NCI-H2171 (cell line): ENCODE data around the gene LRPPRC.

ENCODE experiments used
- DNase-seq: peaks from one replicate; lab custom pipeline; 2025; lab: John Stamatoyannopoulos, UW

Gene LRPPRC

DNA sequence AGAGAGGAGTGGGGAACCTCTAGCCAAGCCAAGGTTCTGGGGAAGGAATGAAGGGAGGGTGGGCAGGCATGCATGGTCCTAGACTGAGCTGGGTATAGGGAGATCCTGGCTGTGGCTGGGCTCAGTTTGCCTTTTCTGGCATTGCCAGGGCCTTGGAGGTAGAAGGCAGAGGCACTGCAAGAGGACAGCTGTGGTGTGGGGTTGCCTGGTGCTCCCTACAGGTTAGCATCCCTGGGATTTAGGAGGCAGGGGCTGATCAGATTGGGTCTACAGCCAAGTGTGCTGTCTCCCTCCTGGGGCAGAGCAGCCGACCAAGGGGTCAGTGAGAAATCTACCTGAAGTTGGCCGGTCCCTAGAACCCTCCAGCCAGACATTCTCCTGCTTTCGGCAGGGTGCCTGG lies 141.1 kb downstream of the LRPPRC start:
- DNase-seq: no peak

DNA sequence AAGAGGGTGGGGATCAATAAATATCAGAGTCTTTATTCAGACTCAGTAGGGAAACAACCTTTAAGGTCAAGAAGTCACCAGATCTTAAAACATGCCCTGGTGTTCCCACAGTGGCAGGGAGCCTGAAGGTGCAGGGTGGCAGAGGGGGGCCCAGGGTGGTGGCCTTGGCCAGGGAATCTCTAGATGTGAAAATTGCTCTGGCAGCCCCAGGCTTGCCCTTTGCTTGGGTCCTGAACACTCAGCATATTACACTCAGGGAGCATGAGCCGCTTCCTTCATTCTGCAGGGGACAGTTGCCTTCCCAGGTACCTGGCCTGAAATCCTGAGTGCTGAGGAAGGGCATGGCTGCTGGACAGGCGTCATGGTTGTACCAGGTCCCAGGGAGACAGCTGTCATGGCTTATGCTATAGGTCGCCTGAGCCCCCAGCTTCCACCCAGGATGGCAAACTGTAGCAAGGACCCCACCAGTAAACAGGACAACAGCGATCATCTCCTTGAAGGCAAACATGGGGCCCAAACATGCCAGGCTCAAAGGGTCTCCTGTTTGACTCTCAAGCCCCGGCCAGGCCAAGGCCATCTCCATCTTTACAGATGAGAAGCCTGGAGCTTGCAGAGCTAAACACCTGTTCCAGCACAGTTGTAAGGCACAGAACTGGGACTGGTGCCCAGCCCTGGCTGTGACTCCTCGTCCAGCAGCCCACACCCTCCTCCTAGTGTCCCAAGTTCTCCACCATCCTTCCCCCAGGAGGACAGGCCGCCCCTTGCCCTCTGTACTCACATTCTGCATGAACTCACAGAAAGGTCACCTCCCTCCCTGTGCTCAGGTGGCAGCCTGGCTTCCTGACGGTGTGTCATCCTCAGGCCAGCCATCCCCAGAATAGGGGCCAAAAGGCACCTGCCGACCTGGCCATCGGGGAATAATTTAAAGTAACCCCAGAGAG lies 142.4 kb downstream of the LRPPRC start:
- no peak for DNase-seq

- no peak for DNase-seq
These were observed 143.5 kb downstream of the LRPPRC start for GRCh38 chr2:43852196-43852730.

DNA sequence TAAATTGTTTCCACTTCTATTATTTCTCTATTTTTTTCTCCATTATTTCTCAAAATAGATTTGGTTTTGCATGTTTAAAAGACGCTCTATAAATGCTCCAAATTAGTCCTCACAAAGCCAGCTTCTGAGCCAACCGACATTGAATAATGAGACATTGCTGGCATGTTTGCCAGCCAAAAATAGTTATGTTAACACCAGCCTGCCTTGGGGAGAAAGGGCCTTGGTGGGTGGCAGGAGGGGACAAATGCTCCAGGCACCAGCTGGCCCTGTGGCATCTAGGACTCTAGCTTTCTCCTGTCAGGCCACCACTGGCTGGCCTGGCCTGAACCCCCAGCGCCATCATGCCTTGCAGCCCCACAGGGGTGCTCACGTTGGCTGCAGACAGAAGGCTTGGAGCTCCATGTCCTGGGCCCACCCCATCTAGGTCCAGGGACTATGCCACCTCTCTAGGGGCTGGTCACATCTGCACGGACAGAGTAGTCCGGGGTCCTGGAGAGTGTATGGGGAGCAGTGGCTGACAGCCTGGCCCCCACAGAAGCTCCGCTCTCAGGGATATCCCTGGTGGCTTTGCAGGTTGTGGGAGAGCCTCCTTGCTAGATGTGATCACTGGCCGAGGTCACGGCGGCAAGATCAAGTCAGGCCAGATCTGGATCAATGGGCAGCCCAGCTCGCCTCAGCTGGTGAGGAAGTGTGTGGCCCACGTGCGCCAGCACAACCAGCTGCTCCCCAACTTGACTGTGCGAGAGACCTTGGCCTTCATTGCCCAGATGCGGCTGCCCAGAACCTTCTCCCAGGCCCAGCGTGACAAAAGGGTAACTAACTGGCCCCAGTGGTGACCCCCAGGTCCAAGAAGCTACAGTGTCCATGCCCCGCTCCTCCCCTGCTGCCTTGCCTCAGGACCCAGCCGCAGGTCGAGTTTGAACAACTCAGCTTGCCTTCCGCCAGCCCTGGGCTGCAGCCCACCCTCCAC lies 144.5 kb downstream of the LRPPRC start:
- DNase-seq: no peak

DNA sequence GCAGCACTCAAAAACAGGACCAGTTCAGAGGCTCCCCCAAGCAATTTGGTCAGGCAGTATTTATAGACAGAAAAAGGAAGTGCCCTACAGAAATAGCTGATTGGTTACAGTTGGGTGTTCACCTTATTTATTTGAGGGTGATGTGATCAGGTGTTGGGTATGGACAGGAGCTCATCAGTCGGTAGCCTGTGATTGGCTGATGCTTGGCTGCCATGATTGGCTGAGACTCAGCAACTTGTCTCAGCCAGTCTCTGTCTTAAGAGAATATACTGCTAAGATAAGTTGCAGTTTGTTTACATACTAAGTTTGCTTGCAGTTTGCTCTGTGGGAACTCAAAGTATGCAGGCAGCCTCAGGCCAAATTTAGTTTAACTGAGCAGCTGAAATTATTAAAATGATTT lies 147.6 kb downstream of the LRPPRC start:
- no peak for DNase-seq

DNA sequence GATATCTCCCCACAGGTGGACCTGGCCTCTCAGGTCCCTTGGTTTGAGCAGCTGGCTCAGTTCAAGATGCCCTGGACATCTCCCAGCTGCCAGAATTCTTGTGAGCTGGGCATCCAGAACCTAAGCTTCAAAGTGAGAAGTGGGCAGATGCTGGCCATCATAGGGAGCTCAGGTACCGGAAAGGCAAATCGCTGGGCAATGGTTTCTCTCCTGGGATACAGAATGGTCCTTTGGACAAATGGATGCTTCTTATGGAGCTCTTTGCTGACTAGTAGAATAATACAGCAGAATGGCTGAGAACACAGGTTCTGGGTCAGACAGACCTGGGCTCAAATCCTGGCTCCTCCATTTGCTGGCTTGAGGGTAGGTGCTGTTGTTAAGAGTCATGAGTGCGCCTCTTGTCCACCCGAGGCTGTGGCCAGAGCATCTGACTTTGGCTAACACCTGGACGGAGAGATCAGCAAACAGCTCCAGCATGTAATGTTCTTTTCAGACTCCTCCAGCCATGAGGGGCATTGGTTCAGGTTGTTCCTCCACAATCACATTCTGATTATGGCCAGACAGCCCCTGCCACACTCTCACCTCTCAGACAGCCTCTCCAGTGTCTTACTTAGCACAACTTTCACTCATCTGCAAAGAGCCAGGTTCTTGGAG lies 149.5 kb downstream of the LRPPRC start:
- no peak for DNase-seq

DNA sequence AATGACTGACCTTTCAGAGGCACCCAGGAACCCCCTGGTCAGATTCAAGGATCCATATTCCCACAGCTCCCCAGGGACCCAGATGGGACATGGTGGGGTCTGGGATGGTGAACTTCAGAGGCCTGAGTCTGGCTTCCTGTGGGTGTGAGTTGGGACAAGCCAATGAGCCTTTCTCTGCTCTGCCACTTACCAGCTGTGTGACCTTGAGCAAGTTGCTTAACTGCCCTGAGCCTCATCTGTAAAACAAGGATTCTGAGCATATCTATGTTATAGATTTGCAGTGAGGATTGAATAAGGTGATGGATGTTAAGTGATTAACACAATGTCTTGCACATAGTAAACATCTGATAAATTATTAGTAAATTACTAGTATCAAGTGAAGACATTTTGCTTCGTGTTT lies 150.6 kb downstream of the LRPPRC start:
- DNase-seq: no peak

DNA sequence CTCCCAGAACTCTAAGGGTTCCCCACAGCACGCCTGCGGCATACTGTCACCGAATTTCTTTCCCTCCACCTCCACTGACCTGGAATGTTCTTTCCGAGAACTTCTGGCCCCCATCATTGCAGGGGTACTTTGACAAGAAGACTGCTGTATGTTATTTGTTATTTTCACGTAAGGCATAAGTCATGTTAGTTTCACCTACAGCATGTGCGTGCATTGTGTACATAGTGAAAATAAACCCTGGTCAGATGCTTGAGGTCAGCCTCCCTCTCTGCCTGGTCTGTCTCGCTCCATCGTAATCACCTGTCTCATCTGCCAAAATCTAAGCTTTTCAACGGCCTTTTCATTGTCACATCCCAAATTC lies 152.9 kb downstream of the LRPPRC start:
- no peak for DNase-seq

- no peak for DNase-seq
These were observed 153.6 kb downstream of the LRPPRC start for GRCh38 chr2:43841949-43842865.

- DNase-seq: no peak
These were observed 154.8 kb downstream of the LRPPRC start for GRCh38 chr2:43840965-43841364.

- DNase-seq: no peak
These were observed 155.8 kb downstream of the LRPPRC start for GRCh38 chr2:43839776-43840564.

- DNase-seq: no peak
These were observed 157.1 kb downstream of the LRPPRC start, which contains the start of the genes ABCG5 and ABCG8 for GRCh38 chr2:43838560-43839267. Gene ABCG5, minus strand, starts transcription at chr2:43838839. Its CDS starts 160 bp downstream, at chr2:43838679. Gene ABCG8, plus strand, starts transcription at chr2:43838971. Its CDS starts 83 bp downstream, at chr2:43839054.

- DNase-seq: no peak
These were observed 157.8 kb downstream of the LRPPRC start for GRCh38 chr2:43837831-43838559.

DNA sequence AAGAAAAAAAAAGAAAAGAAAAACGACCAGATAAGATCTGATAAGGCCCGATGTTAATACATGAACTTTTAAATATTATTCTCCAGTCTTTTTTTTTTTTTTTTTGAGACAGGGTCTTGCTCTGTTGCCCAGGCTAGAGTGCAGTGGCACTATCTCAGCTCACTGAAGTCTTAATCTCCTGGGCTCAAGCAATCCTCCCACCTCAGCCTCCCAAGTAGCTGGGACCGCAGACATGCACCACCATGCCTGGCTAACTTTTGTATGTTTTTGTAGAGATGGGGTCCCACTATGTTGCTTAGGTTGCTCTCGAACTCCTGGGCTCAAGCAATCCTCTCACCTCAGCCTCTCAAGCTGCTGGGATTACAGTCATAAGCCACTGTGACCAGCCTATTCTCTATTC lies 158.8 kb downstream of the LRPPRC start:
- no peak for DNase-seq
